GM12891 (cell line): ENCODE results near the gene VIPR1.

Source experiments
- DNase-seq: peaks from one replicate; pipeline ENCODE4 v3.0.0; 2011; ENCODE audit warnings: low spot score; ENCODE audit not compliant: insufficient read length
- FAIRE-seq: peaks from 2 replicates; lab custom pipeline; 2011; peaks lifted over from hg19 to GRCh38; lab: Jason Lieb, UNC
- PAX5 ChIP-seq: IDR thresholded peaks from 2 replicates; pipeline ENCODE4 v1.6.1; 2011; ENCODE audit warnings: low read length, moderate library complexity, mild to moderate bottlenecking; ENCODE audit not compliant: insufficient read depth, severe bottlenecking
- POLR2A ChIP-seq: IDR thresholded peaks from 2 replicates; pipeline ENCODE4 v1.6.1; 2011; ENCODE audit warnings: low read depth, low read length, control low read depth
- POLR2AphosphoS5 ChIP-seq: IDR thresholded peaks from 2 replicates; pipeline ENCODE4 v1.6.1; 2011; ENCODE audit warnings: low read depth, low read length, control low read depth
- POU2F2 ChIP-seq: IDR thresholded peaks from 2 replicates; pipeline ENCODE4 v1.6.1; 2011; ENCODE audit warnings: low read depth, mild to moderate bottlenecking, control low read depth, low read length, moderate library complexity
- SPI1 ChIP-seq: IDR thresholded peaks from 2 replicates; pipeline ENCODE4 v1.6.1; 2011; ENCODE audit warnings: low read depth, low read length, control low read depth
- TAF1 ChIP-seq: IDR thresholded peaks from 2 replicates; pipeline ENCODE4 v1.6.1; 2011; ENCODE audit warnings: low read depth, low read length, control low read depth

VIPR1 gene

GRCh38 chr3:42478830-42479229, 23.6 kb upstream of the VIPR1 start:
- FAIRE-seq (no peak), DNase-seq (no peak)
- TF ChIP-seq POLR2A (no peak), TAF1 (no peak), PAX5 (no peak), POU2F2 (no peak), POLR2AphosphoS5 (no peak), SPI1 (no peak)

DNA sequence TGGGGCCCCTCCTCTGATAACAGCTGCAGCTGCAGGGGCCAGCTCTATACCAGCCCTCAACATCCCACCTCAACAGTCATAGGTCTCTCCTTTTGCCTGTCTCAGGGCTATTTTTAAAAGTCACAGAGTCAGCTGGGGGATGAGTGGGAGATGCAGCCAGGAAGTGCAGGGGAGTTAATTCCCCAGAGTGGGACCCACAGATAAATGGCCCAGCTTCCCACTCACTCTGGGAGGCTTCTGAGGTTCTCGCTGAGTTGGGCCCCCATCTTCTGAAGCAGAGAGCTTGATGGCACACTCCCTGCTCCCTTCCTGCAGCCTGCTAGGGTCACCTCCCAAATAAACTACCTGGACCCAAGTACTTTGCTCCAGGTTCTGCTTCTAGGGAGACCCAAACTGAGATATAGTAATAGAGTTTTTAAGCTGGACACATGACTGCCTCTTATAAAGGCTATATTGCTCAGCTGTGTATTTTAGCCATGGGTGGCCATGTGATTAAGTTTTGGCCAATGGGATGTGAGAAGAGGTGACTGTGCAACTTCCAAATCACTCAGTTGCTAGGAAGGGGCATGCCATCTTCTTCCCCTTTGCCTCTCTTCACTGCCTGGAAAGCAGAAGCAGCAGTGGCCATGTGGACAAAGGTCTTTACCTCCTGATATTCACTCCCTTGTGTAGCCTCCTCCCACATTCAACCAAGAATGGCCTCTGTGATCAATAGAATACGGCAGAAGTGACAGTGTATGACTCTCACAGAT, 15.5 kb upstream of the VIPR1 start:
- FAIRE-seq = peak; percentile 55
- no peak for DNase-seq
- TF ChIP-seq POU2F2 (no peak), SPI1 (no peak), PAX5 (no peak), POLR2AphosphoS5 (no peak)

GRCh38 chr3:42488687-42489086, 13.8 kb upstream of the VIPR1 start:
- DNase-seq (no peak), FAIRE-seq (no peak)
- TF ChIP-seq POLR2A = no peak
- no peak for TF ChIP-seq POU2F2

- TF ChIP-seq SPI1 = no peak
- no peak for TF ChIP-seq POLR2A
- no peak for TF ChIP-seq TAF1
- TF ChIP-seq PAX5 = no peak
- no peak for TF ChIP-seq POU2F2
- TF ChIP-seq POLR2AphosphoS5 = no peak
- DNase-seq (no peak), FAIRE-seq (peak; percentile 20)
Observed at GRCh38 chr3:42489116-42489936, 13.1 kb upstream of the VIPR1 start.

- FAIRE-seq (no peak), DNase-seq (no peak)
- no peak for TF ChIP-seq POLR2AphosphoS5
- no peak for TF ChIP-seq POLR2A
- no peak for TF ChIP-seq POU2F2
- no peak for TF ChIP-seq SPI1
- no peak for TF ChIP-seq PAX5
- no peak for TF ChIP-seq TAF1
Observed at GRCh38 chr3:42489937-42490227, 12.6 kb upstream of the VIPR1 start.

DNA sequence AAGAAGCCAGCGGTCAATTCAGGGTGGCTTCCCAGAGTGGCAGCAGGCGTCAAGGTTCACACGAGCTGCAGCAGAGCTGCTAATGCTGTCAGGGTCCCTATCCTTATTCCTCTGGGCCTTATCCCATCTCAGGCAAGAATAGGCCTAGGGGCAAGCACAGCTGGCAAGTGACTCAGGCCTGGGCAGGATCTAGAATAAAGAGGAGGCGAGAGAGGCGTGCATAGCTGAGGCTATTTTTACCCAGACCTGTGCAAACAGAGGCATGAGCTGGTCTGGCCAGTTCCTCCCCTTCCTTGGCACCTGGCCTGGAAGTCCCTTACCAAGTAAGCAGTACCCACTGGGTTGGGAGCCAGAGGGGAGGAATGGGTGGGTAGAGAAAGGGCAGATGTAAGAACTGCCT, 12.2 kb upstream of the VIPR1 start:
- peak; percentile 97 for FAIRE-seq
- no peak for TF ChIP-seq POLR2A
- TF ChIP-seq SPI1 = peak; percentile 98
- TF ChIP-seq POU2F2 = no peak
- no peak for TF ChIP-seq PAX5
- DNase-seq = no peak

DNA sequence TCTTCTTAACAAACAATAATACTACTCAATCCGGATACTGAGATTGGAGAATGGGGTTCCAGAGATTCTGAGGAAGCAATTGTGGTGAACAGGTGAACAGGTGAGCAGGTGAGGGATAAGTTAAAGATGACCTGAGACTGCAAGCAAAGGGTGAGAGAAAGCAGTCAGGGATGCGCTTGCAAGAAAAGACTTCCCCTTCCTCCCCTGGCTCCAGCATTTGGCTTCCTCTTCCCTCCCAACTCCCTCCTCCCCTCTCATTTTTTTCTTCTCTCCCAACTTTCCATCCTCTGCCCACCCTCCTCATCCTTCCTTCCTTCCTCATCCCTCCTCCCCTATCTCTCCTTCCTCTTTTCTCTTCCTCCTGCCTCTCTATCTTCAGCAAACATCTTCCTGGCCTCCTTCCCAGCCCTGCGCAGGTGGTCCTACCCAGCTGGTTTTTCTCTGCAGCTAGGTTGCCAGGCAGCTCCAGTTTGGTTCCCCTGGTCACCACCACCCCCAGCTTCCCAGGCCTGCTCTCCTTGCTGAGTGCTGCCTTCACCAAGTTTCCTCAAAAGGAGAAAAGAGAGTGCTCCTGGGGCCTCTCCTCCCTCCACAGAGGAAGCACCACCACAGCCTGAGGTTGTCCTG, 10.4 kb upstream of the VIPR1 start:
- FAIRE-seq (no peak), DNase-seq (no peak)
- TF ChIP-seq PAX5 = no peak
- TF ChIP-seq SPI1 = peak; percentile 21; the same call in 1 of the 2 replicates
- no peak for TF ChIP-seq TAF1

- FAIRE-seq (peak; percentile 55), DNase-seq (no peak)
- TF ChIP-seq POLR2A (no peak), SPI1 (peak; percentile 95)
Observed at GRCh38 chr3:42492508-42493080, 9.8 kb upstream of the VIPR1 start.

DNA sequence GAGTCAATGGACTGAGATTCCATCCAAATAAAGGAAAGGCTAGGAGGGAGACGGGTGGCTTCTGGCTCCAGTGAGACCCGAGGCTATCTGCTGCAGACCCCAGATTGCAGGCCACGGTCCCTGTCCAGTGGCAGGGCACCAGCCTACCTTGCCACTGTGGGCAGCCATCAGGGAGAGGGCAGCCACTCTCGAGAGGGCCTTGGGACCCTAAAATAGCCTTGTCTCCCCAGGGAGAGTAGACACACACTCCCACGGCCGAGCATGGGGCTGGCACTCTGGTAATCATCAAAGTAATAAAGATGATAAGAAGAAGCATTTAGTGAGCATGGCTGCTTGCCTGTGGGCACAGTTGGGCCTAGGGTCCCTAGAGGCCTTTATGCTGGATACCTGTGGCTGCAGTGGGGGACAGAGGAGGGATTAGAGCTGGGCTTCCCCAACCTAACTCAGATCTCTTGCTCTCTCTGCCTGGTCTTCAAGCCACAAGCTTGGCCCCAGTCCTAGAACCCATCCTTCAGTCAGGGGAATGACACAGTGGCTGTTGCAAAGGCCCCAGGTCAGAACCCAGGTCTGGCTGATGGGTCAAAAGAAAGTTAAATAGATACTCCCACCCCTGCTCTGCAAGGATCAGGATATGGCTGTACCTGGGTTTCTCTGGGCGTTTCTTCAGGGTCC, 9.2 kb upstream of the VIPR1 start:
- DNase-seq = no peak
- TF ChIP-seq POLR2A (no peak), TAF1 (no peak), POLR2AphosphoS5 (no peak), POU2F2 (no peak), PAX5 (no peak)
- no peak for FAIRE-seq

- DNase-seq (no peak), FAIRE-seq (peak; percentile 43)
- TF ChIP-seq POLR2A (no peak), PAX5 (no peak), POU2F2 (no peak), SPI1 (no peak), POLR2AphosphoS5 (no peak), TAF1 (no peak)
Observed at GRCh38 chr3:42493798-42494151, 8.7 kb upstream of the VIPR1 start.

- no peak for DNase-seq
- no peak for FAIRE-seq
- TF ChIP-seq SPI1 (no peak), POU2F2 (no peak), POLR2AphosphoS5 (no peak)
Observed at GRCh38 chr3:42495393-42495792, 7.0 kb upstream of the VIPR1 start.
